CD4-positive, alpha-beta T cell treated with Interleukin-15 for 4 hours (primary cell): Measurements from ENCODE around the gene CLMN.
"Not testable (repeated sequence)": the region's sequence is repeated elsewhere in the genome, so short reads cannot be mapped to it uniquely, and the experiment has no call there.

Experiments used
- DNase-seq: peaks from one replicate; pipeline ENCODE4 v3.0.0-alpha.2; 2020; ENCODE audit warnings: low spot score

CLMN gene

DNA sequence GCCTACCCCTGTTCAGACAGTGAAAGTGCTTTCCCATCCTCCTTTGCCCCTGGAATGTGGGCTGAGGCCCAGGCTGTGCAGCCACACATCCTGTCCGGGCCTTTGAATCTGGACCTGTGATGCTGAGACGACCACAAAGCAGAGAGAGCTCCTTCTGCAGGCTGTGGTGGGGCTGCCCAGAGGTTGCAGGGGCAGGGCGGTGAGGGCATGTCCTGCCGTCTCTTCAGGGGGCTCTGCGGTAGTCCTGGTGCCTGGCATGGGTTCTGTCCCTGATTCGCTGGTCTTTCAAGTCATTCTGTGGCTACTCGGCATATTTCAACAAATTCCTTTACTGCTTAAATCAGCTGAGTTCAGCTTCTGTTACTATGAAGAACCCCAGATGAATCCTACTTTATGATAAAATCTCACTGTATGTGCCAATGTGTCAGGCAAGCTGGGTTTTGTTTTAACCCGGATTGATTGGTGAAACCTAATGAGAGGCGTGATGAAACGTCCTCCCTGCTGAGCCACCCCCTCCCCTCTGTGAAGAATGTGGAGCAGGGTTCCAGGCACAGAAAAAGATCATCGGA lies 99.0 kb downstream of the CLMN start:
- no peak for DNase-seq

GRCh38 chr14:95218472-95219193 lies 101.1 kb downstream of the CLMN start:
- no peak for DNase-seq

- DNase-seq = no peak
Measured at GRCh38 chr14:95218006-95218405, 101.7 kb downstream of the CLMN start.

- DNase-seq = no peak
Measured at GRCh38 chr14:95217391-95217900, 102.3 kb downstream of the CLMN start.

DNA sequence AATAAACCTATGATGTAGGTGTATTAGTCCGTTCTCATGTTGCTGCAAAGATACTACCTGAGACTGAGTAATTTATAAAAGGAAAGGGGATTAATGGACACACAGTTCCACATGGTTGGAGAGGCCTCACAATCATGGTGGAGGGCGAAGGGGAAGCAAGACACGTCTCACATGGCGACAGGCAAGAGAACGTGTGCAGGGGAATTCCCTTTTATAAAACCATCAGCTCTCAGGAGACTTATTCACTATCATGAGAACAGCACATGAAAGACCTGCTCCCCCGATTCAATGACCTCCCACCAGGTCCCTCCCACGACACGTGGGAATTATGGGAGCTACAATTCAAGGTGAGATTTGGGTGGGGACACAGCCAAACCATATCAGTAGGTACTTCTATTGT lies 103.7 kb downstream of the CLMN start:
- DNase-seq = no peak

GRCh38 chr14:95215094-95215725 lies 104.5 kb downstream of the CLMN start:
- no peak for DNase-seq

DNA sequence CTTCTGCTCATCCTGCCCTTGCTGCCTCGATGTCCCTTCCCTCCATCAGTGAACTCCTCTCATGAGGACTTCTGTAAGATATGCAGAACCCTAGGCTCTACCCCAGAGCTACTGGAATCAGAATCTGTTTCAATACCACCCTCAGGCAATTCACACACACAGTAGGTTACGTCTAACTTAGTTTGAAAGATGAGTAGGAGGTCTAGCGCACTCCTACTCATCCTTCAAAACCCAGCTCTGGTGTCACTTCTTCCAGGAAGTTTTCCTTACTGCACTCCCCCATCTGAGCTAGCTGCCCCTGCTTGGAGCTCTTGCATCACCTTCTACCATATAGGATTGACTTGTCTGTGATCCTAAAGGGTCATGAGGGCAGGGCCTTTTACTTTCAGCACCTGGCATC lies 105.9 kb downstream of the CLMN start:
- DNase-seq = no peak

- DNase-seq = no peak
Measured at GRCh38 chr14:95211721-95212504, 107.8 kb downstream of the CLMN start.

GRCh38 chr14:95210699-95211098 lies 109.0 kb downstream of the CLMN start:
- DNase-seq = no peak

- DNase-seq = no peak
Measured at GRCh38 chr14:95208598-95208997, 111.1 kb downstream of the CLMN start.

DNA sequence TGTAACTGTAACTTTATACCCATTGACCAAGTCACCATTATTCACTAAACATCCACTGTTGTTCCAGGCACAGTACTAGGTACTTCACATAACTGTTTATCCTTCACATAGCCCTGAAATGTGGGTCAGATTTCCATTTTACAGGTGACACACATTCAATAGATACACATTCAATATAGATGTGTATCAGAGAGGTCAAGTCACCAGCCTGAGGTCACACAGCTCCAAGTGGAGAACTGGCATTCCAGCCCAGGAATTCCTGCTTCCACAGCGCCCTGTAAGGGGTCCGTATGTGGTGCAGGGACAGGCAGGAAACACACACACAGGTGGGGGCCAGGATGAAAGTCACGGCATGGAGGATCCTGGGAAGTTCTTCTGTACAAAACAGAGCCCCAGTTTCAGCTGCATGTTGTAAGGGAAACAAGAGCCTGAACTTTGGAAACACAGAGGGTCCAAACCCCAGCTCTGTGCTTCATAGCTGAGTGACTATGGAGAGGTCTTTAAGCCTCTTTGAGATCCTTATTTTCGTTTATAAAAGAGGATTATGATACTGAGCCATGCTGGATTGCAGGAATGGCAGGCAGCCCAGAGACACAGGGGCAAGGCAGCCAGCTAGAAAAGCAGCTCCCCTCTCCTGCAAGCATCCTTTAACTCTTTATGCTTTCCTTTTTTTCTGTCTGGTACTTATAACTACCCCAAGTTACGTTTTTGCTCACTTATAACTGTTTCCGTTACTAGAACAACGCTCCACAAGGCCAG lies 112.1 kb downstream of the CLMN start:
- no peak for DNase-seq

DNA sequence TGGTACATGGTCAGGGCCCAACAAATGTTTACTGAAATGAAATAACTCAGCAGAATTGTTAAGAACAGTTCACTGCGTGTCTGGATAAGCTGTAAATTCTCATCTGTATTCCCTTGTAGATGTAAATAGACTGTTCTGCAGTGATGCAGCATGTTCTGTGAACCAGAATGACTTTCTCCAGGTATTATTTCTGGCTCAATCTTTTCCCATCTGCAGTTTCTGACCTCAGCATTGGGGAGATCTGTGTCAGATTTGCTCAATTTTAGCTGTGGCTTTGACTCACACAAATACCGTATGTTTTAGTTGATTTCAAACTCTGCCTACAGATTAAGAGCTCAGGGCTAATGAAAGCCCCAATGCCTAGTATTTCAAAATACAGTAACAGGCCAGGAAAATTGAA lies 113.2 kb downstream of the CLMN start:
- no peak for DNase-seq

DNA sequence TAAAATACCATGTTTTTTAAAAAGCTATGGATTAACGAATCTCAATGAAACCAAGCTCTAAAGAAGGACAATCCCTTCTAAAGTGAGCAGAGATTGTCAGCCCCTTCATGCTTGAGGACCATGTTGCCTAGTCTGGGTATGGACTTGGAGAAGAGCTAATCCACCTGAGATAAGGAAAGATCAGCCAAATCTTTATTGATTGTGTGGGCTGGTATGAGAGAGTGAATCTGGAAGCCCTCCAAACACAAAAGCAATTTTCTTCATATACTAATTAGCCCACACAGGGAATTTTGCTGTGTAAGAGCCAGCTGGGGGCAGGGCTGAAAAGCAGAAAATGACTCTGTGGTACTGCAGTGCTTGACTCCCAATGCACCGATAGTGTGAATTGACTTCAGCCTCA lies 115.0 kb downstream of the CLMN start:
- no peak for DNase-seq

- DNase-seq = not testable (repeated sequence)
Measured at GRCh38 chr14:95201745-95202144, 118.0 kb downstream of the CLMN start.

DNA sequence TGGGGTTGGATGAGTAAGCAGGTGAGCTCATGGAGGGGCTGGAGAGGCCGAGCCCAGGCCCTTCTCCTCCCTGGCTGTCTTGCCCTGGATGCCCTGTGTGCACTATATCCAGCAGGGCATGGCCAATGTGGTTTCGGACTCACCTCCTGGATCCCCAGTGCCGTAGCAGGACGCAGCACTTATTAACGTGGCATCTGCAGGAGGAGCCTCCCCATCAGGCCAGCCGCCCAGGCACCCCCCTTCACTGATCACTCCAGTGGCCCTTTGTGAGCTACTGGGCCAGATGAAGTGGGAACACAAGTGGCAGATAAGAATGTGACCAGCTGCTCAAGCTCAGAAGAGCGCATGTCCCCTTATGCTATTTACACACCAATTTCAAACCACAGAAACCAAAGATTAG lies 119.3 kb downstream of the CLMN start:
- no peak for DNase-seq

- DNase-seq = no peak
Measured at GRCh38 chr14:95199298-95199983, 120.3 kb downstream of the CLMN start.

GRCh38 chr14:95198320-95198719 lies 121.4 kb downstream of the CLMN start:
- no peak for DNase-seq

GRCh38 chr14:95197551-95197950 lies 122.2 kb downstream of the CLMN start:
- DNase-seq = no peak

DNA sequence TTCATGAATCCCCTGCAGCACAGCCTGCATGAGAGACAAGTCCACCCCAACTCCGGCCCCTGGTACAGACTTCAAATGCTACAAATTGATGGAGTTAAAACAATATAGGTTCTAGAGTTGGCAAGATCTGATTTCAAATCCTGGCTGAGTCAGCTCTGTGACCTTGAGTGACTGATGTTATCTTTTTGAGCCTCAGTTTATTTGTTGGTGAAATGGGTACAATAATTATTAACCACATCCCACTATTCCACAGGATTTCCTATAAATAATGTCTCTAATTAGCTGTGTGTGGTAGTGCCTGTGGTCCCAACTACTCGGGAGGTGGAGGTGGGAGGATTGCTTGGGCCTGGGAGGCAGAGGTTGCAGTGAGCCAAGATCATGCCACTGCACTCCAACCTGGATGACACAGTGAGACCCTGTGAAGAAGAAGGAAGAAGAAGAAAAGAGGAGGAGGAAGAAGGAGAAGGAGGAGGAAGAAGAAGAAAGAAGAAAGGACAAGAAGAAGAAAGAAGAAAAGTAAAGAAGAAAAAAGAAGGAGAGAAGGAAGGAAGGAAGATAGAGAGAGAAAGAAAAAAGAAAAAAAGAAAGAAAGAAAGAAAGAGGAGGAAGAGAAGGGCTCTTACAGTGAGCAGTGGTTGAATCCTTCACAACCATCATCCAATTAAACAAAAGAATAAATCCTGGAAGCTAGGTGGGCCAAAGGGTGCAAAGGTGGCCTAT lies 122.7 kb downstream of the CLMN start:
- no peak for DNase-seq

- DNase-seq = peak; percentile 15
Measured at GRCh38 chr14:95196268-95196667, 123.4 kb downstream of the CLMN start.

GRCh38 chr14:95195031-95195430 lies 124.7 kb downstream of the CLMN start:
- DNase-seq = no peak
